ENCODE results near the gene BMP4.
"Not testable (repeated sequence)": the region's sequence is repeated elsewhere in the genome, so short reads cannot be mapped to it uniquely, and the experiment has no call there.

Gene BMP4

DNA sequence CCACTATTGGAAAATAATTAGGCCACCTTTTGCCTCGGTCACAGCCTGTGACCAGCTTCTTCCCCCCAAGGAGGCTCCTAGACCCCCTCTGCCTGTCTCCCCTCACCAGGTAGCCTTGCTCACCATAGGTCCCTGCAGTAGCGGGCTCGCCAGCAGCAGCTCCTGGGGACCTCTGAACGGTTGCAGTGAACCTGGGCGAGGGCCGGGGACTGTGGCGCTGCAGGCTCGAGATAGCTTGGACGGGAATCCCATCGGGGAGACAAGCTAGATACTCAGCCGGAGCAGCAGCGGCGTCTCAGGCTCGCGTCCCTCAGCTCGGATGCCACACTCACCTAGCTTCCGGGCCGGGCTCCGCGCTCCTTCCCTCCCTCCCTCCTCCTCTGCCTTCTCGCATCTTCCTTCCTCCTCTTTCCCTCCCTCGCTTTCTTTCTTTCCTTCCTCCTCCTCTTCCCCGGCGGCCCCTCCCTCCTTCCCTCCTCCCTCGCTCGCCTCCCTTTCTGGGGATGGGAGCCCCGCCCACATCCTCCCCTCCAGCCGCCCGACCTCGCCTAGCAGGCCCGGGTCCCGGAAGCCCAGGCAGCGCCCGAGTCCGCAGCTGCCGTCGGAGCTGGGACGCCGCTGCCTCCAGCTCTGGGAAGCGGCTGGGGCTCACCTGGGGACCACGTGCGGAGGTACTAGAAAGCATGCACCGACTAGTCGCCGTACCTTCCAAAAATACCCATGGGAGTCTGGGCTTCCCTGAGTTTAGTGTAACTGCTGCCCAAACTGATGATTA is at the start of gene BMP4:
TSS of gene BMP4 (minus strand) at position 399 of the 775 bp plus-strand sequence. CDS start 4,603 bp downstream, outside the sequence.
- H3K4me3 ChIP-seq (ENCODE audit: low read depth, low read length): peak within 1 kb of the TSS; percentile 73

DNA sequence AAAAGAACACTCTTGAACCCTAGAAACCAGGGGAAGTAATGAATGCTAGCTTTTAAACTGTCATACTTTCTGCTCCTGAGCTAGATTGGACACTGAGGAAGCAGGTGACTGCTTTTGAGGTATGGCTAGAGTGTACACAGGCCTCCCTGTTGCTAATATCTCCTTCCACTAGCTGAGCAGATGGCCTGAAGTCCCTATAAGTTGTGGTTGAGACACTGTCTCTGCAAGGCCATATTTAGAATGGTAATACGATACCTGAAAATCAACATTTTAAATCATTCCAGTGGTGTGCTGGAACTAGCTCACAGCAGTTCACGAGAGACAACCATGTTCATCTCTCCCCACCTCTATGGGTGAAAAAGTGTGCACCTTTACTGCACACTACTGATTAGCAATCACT is 46.4 kb upstream of the BMP4 start:
- no peak overlapping the region for H3K4me3 ChIP-seq (ENCODE audit: low read depth, low read length)

DNA sequence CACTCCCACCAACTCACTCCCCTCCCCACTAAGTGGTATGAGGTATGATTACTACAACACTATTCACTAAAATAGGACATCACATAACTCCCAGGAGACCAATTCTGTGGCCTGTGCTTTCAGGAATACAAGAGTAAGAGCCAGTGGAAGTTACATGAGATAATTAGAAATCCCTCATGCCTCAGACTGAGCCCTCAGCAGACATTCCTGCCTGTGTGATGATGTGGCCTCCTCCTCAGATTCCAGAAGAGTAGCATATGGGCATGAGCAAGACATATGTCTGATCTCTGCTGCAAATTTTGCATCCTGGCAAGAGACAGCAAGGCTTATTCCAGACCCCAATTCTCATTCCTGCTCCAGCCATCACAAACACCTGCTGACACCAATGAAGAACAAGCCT is 46.0 kb upstream of the BMP4 start:
- H3K4me3 ChIP-seq (ENCODE audit: low read depth, low read length): no peak overlapping the region

DNA sequence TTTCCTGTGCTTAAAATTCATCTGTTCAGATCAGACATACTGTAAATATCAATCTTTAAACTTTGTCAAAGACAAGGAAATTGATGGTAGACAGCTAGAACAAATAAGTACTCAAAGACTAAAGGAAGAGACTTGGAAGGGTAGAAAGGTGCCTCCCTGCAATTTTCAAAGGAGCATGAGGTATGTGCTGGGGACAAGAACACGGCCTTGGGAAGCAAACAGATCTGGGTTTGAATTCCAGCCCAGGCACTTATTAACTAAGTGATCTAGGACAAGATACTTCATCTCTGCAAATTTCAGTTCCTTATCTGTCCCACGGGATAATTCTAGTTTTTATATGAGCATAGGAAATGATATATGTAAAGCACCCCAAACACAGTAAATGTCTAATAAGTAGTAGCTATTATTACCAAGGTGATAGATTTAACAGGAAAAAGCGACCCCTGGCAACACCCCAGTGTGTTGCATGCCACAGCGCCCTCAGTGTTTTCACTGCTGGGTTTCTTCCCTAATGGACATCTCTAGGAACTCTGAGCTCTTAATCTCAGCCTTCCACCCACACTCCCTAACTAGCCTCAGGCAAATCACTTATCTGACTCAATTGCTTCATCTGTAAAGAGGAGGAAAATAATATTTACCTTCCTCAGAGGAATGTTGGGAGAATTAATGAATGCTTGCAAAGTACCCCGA is 44.7 kb upstream of the BMP4 start:
- no peak overlapping the region for H3K4me3 ChIP-seq (ENCODE audit: low read depth, low read length)

DNA sequence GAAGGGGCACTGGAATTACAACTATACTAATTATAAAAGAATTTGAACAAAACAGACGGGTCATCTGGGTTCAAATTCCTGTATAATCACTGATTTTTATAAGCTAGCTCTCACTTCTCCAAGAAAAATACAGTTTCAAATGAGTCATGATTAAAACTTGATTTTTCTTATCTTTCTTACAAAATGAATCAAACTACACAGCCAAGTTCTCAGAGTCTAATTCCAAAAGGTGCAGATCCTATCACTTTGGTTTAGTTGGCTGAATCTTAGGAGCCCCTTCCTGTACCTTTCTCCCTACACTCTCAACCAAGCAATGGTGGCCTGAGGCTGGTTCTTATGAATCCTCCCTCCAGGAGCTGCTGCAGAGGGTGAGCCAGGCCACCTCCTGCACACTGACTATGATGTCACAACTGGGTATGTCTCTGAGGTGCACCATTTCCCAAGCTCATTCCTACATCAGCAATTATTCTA is 43.8 kb upstream of the BMP4 start:
- H3K4me3 ChIP-seq (ENCODE audit: low read depth, low read length): no peak overlapping the region

DNA sequence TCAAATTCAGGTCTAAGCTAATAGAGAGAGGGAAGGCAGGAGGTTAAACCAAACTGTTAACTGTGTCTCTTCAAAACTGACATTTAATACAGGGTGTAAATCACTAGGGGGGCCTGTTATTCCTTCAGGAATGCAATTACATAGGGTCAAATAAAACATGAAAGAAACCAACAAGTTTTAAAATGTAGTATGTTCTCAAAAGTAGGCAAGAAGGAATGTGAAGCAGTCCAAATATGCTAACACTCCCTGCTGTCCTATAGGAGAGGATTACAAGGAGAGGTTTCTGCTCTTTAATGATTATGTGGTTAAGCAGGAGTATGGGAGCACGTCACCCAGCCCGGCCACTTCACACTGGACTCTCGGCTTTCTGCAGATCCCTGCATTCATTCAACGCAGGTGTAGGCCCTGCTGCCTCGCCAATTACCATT is 42.5 kb upstream of the BMP4 start:
- H3K4me3 ChIP-seq (ENCODE audit: low read depth, low read length): no peak overlapping the region

DNA sequence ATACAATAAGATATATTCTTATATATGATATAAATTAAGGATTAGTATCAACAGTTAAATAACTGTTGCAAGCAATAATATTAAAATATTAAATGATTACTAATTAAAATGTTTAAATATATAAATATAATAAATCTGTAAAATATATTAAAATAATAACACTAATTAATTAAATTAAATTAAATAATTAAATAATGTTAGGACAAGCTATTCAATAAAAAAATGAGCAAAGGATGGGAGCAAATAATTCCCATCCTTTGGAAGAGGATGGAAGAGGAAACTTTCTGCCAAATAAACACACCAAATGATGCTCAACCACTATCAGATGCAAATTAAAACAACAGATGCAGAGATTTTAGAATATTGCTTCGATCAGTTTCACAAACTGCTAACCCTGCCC is 39.4 kb upstream of the BMP4 start:
- H3K4me3 ChIP-seq (ENCODE audit: low read depth, low read length): no peak overlapping the region

DNA sequence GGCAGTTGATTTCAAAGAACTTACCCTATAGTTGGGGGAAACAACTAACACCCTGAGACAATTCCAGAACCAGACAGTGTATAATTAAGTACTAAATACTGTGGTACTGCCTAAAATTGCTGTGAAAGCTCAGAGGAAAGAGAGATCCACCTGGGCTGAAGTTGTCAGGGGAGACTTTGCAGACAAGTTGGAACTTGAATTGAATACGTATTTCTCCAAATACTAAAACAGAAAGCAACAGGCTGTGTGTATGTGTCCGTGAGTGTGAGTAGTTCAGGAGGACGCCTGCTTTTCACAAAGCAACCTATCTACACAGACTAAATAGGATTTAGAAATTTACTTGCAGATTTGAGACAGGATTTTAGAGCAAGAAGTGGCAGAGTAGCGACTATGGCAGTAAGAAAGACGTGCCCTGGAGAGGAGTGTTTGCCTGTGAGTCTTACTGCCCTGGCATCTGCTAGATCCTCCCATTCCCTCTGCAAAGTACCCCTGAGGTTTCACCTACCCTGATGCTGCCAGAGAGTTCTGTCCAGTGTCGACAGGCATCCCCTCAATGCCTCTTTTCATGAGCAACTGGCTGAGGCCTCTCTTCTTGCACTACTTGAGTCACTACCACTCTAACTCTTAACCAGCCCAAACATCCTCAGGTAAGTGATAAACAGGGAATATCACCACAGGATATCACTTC is 37.4 kb upstream of the BMP4 start:
- H3K4me3 ChIP-seq (ENCODE audit: low read depth, low read length): no peak overlapping the region

DNA sequence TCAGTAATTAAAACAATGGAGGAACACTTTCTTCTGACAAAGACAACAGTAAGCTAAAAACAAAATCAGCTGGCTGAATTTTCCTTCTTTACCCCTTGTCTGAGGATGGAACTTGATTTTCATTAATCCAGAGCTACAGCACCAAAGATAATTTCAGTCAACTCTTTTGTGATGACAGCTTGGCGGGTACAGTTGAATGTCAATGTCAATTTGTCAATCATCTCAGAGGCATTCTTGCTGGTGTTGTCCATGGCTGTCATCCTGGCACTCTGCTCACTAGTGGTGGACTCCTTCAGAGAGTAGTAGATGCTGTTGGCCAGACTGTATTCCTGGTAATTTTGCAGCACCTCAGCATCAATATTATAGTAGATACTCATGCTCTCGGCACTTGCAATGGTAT is 34.4 kb upstream of the BMP4 start:
- H3K4me3 ChIP-seq (ENCODE audit: low read depth, low read length): no peak overlapping the region

DNA sequence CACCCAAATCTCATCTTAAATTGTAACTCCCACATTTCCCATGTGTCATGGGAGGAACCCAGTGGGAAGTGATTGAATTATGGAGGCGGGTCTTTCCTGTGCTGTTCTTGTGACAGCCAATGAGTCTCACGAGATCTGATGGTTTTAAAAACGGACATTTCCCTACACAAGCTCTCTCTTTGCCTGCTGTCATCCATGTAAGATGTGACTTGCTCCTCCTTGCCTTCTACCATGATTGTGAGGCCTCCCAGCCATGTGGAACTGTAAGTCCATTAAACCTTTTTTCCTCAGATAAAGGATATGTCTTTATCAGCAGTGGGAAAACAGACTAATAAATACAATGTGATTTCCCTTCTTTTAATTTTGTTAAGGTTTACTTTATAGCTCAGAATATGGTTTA is 30.1 kb upstream of the BMP4 start:
- not testable (repeated sequence) for H3K4me3 ChIP-seq (ENCODE audit: low read depth, low read length)

DNA sequence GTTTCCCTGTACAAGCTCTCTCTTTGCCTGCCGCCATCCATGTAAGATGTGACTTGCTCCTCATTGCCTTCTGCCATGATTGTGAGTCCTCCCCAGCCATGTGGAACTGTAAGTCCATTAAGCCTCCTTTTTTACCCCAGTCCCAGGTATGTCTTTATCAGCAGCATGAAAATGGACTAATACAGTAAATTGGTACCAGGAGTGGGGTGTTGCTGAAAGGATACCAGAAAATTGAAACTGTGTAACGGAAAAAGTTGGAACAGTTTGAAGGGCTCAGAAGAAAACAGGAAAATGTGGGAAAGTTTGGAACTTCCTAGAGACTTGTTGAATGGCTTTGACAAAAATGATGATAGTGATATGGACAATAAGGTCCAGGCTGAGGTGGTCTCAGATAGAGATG is 28.3 kb upstream of the BMP4 start:
- H3K4me3 ChIP-seq (ENCODE audit: low read depth, low read length): not testable (repeated sequence)

DNA sequence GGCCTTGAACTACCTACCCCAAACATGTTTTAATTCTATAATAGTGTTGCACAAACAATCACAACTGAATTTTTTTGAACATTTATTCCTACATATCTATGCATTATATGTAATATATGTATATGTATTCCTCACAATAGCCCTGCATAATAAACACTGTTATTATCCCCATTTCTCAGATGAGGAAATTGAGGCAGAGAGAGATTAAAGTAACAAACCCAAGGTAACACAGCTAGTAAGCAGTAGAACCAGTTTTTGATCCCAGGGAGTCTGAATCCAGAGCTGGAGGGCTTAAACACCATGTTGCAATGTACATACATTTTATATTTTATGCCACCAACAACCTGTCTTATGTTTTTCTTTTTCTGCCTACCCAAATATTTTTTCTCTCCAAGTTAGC is 26.5 kb upstream of the BMP4 start:
- no peak overlapping the region for H3K4me3 ChIP-seq (ENCODE audit: low read depth, low read length)

DNA sequence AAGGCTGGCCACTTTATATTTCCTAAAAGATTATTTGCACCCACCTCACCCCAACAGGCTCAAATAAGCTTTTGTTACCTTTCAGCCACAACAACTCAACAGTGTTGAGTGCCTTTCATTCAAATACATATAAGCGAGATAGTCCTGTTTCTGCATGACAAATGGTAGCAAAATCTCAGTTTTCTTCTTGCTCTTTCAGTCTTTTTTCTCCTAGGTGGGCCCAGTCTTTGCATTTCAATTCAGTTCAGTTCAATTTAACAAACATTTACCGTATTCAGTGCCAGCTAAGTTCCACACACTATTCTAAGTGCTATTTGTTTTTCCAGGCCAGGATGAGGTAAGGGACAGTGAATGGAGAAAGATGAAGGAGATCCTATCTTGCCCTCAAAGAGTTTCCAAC is 25.9 kb upstream of the BMP4 start:
- H3K4me3 ChIP-seq (ENCODE audit: low read depth, low read length): no peak overlapping the region

DNA sequence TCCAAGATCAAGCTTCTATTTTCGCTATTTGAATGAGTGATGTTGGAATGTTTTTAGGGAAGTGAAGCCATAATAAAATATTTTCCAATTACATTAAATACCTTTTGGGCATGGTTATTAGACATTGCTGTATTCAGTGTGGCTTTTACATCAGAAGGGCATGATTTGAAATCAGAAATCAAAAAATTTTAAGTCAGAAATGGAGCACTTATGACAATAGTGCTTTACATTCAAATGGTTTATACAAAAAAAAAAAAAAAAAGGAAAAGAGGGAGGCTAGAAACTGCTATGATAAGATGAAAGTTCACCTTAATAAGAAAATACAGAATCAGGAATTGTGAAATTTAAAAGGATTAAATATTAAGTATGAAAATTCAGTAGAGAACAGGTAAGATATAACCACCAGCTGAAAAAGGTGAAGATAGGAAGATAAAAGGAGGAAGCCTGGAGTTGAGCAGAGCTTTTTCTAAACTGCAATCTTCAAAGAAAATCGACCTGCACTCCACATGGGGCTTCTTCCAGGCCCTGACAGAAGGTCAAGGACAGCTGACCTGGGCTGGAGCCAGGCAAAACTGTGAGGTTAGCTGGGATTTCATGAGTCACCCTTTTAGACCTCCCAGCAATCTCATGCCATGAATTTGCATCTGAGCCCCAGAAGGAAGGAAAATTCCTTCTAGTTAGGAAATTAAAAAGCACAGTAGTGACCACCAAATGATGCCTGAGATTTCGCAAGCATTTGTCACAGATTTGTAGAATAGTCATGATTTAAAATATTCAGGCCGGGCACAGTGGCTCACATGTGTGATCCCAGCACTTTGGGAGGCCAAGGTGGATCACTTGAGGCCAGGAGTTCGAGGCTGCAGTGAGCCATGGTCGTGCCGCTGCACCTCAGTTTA is 23.4 kb upstream of the BMP4 start:
- no peak overlapping the region for H3K4me3 ChIP-seq (ENCODE audit: low read depth, low read length)

DNA sequence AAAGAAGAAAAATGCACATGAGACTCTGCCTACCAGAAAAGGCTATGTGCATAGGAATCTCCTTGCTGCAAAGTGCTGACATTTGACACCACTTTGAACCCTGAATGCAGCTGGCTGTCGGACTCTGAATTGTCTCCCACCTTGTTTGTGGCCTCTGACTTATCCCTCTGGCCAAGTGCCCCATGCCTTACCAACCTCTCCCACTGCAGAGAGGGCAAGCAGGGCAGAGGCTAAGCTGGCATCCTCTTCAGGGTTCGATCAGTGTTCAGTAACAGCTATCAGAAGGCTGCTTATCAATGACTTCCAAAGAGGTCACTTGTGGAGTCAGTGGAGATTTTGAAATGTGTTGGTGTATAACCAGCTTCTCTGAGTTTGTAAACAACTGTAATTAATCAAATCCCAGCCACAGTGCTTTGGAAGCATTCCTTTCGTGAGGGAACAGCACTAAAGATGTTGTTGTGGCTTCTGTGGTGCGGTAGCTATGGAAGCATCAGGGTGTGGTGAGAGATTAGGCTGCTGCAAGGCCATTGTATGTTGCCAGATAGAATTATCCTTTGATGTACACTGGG is 22.6 kb upstream of the BMP4 start:
- no peak overlapping the region for H3K4me3 ChIP-seq (ENCODE audit: low read depth, low read length)

DNA sequence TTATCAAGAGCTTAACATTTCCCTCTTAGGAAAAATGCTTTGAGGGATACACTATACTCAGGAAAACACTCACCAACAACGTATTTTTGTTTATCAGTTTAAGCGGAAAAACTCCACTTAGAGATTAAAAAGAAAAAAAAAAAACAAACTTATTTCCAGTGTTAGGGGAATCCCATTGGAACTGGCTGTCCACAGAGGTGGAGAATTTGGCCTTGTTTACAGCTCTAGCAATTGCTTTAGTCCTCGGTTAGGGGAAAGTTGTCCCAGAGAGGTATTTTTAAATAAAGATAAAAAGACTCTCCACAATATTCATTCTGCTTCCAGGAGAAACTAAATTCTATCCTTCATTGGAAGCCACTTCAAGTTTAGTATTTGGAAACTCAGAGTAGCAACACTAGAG is 21.6 kb upstream of the BMP4 start:
- H3K4me3 ChIP-seq (ENCODE audit: low read depth, low read length): no peak overlapping the region

DNA sequence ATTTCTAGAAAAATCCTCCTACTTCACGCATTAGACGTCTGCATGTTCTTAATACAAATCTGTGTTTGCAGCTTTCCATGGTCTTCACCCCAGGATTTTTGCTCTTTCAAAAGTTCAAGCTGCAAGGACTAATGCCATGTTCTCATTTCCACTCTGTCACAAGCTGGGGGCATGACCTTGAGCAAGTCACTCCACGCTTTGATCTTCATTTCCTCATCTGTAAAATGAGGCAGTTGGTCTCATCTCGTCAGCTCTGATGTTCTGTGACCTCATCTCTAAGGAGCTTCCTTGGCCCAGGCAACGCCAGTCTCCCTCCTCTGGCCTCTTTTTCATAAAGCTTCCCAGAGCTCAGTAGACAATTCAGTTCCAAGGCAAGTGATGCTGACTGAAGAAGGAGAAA is 18.8 kb upstream of the BMP4 start:
- H3K4me3 ChIP-seq (ENCODE audit: low read depth, low read length): no peak overlapping the region

DNA sequence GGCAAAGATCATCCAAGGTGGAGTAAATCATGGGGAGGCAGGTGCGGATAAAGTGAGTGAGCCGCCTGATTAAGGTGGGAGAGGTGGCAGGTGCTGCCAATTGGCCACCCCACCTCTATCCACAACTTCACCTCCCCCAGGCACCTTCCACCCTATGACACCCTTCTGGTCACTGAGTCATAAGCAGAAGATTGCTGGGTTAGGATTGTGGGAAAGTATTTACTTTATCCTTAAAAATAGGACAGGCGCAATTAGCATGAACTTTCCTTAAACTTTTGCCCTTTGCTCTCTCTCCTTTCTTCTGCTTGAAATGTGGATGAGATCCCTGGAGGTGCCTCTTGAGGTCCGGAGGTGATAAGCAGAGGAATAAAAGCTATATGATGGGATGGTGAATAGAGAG is 14.9 kb upstream of the BMP4 start:
- H3K4me3 ChIP-seq (ENCODE audit: low read depth, low read length): no peak overlapping the region

DNA sequence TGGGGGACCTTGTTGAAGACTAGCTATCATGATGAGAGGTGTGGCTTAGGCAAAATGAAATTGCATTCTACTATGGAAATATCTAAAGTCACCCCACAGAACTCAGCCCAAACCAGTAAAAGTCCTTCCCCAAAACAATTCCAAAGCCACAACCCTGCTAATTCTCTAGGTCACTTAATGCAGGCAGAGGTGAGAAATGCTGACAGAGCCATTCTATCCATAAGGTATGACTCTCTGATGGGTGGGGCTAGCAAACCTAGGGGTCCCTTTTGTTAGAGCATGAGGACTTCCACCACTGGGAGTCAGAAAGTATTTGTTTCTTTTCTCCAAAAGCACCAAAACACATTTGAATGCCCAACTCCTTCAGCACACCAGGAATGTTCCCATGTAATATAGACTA is 12.7 kb upstream of the BMP4 start:
- no peak overlapping the region for H3K4me3 ChIP-seq (ENCODE audit: low read depth, low read length)

DNA sequence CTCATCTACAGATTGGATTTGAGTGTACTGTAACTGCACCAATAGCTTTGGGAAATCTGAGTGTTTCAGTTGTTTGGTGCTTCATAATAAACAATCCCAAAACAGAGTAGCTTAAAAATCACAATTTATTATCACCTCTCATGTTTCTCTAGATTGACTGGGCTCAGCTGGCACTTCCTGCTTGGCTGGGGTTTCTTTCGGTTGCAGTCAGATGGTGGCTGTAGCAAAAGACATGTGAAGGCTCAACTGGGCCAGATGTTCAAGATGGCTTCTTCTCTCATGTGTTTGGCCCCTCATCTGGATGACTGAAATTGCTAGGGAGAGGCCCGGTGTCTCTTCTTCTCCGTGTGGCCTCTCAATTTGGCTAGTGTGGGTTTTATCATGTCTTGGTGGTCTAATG is 12.1 kb upstream of the BMP4 start:
- no peak overlapping the region for H3K4me3 ChIP-seq (ENCODE audit: low read depth, low read length)

DNA sequence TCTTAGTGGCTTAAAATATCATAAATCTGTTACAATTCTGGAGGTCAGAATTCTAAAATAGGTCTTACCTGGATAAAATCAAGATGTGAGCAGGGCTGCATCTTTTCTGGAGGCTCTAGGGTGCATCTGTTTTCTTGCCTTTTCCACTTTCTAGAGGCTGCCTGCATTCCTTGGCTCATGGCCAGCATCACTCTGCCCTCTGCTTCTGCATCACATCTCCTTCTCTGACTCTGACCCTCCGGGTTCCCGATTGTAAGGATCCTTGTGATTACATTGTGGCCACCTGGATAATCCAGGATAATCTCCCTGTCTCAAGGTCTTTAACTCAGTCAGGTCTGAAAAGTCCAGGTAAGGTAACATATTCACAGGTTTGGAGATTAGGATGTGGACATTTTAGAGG is 11.0 kb upstream of the BMP4 start:
- no peak overlapping the region for H3K4me3 ChIP-seq (ENCODE audit: low read depth, low read length)

Data from iPS-11a (cell line).